Suprapubic skin (tissue), 4 donors: ENCODE data around the gene PTPRN2. TPM values are rescaled to one million over a fixed set of nuclear protein-coding genes. Genes with fewer than 3 reads are reported as not detected.

ENCODE experiments used
- DNase-seq, 2 donors: peaks; one replicate each; pipeline ENCODE4 v3.0.0-alpha.2; 2019; ENCODE audit warnings: low spot score in 2 of 2
- H3K27ac ChIP-seq: fragments of 200-600 bp; sonication (generic); one replicate; pipeline ENCODE4 v1.5.1; 2019
- H3K27me3 ChIP-seq: fragments of 200-600 bp; sonication (generic); one replicate; pipeline ENCODE4 v1.5.1; 2019
- H3K36me3 ChIP-seq: fragments of 200-600 bp; sonication (generic); one replicate; pipeline ENCODE4 v1.5.1; 2019
- H3K4me1 ChIP-seq: fragments of 200-600 bp; sonication (generic); one replicate; pipeline ENCODE4 v1.5.1; 2019
- H3K4me3 ChIP-seq: fragments of 200-600 bp; sonication (generic); one replicate; pipeline ENCODE4 v1.5.1; 2019; ENCODE audit warnings: mild to moderate bottlenecking
- H3K9me3 ChIP-seq: fragments of 200-600 bp; sonication (generic); one replicate; pipeline ENCODE4 v1.5.1; 2019
- EP300 ChIP-seq: sonication (generic); formaldehyde crosslinking; IDR thresholded peaks from one replicate; pipeline ENCODE4 v1.6.1; 2017; ENCODE audit warnings: antibody characterized with exemption
- POLR2A ChIP-seq, 2 donors: fragments of 450-650 bp; IDR thresholded peaks; one replicate each; pipeline ENCODE4 v1.6.1; 2017; ENCODE audit warnings: antibody characterized with exemption in 2 of 2, mild to moderate bottlenecking in 2 of 2, moderate library complexity in 2 of 2
- POLR2AphosphoS5 ChIP-seq, 3 donors: sonication (generic); formaldehyde crosslinking; IDR thresholded peaks; one replicate each; pipeline ENCODE4 v1.6.1; 2017; ENCODE audit warnings: antibody characterized with exemption in 3 of 3
- WGBS: methylation state at CpG from one replicate; pipeline ENCODE4 v1.1.5; 2018; 5-methylcytosine and 5-hydroxymethylcytosine counted together
- total RNA-seq, 4 donors: library from RNA; depleted of rRNA; stranded (reverse); fragments of >200 nt; gene quantifications; one replicate each; pipeline ENCODE4 v1.1.0, GENCODE V29; 2016
- TF ChIP-seq, protein P1 (sequence below), 2 donors: fragments of 200-600 bp in 1 of 2; fragments of 450-650 bp in 1 of 2; sonication (generic) in 1 of 2; IDR thresholded peaks; one replicate each; pipeline ENCODE4 v1.5.1; 2016 to 2019; ENCODE audit warnings: antibody characterized with exemption in 2 of 2, mild to moderate bottlenecking in 1 of 2, moderate library complexity in 1 of 2

PTPRN2 gene
- total RNA-seq, 4 donors from 2014 or later = 0.23 to 1.8 (median 1.3) TPM

DNA sequence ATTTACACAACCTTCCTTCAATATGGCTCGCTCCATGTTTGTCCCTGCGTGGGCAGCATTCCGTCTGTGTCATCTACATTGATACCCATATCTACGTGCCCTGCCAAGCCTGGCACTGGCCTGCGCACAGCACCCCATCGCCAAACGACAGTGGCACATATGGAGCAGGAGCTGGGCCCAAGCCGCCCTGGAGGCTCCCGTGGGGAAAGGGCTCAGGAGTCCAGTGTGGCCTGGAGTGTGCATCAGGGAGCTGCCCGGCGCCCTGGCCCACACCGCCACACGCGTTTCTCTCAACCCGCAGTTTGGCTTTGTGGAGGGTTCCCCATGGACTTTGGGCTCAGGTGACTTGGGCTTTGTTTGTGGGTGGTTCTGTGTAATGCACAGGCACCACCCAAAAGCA lies 273.2 kb downstream of the PTPRN2 start:
- peaks cover 16% of the 10 kb centered on the region for H3K27me3 ChIP-seq
- DNase-seq = no peak
- no peak overlapping the region for H3K4me3 ChIP-seq
- no peaks in the 10 kb centered on the region for H3K9me3 ChIP-seq
- H3K27ac ChIP-seq = no peak overlapping the region
- H3K4me1 ChIP-seq = peaks cover 10% of the 10 kb centered on the region
- no peaks in the 10 kb centered on the region for H3K36me3 ChIP-seq
- TF ChIP-seq, protein P1, sequence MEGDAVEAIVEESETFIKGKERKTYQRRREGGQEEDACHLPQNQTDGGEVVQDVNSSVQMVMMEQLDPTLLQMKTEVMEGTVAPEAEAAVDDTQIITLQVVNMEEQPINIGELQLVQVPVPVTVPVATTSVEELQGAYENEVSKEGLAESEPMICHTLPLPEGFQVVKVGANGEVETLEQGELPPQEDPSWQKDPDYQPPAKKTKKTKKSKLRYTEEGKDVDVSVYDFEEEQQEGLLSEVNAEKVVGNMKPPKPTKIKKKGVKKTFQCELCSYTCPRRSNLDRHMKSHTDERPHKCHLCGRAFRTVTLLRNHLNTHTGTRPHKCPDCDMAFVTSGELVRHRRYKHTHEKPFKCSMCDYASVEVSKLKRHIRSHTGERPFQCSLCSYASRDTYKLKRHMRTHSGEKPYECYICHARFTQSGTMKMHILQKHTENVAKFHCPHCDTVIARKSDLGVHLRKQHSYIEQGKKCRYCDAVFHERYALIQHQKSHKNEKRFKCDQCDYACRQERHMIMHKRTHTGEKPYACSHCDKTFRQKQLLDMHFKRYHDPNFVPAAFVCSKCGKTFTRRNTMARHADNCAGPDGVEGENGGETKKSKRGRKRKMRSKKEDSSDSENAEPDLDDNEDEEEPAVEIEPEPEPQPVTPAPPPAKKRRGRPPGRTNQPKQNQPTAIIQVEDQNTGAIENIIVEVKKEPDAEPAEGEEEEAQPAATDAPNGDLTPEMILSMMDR (IDR thresholded peaks at IDR 0.05) = no peak
- TF ChIP-seq POLR2A (IDR thresholded peaks at IDR 0.05) = no peak
- no peak for TF ChIP-seq EP300
- no peak for TF ChIP-seq POLR2AphosphoS5 (IDR thresholded peaks at IDR 0.05)
- WGBS = 94% methylated on average over 8 of the region's 15 CpGs

DNA sequence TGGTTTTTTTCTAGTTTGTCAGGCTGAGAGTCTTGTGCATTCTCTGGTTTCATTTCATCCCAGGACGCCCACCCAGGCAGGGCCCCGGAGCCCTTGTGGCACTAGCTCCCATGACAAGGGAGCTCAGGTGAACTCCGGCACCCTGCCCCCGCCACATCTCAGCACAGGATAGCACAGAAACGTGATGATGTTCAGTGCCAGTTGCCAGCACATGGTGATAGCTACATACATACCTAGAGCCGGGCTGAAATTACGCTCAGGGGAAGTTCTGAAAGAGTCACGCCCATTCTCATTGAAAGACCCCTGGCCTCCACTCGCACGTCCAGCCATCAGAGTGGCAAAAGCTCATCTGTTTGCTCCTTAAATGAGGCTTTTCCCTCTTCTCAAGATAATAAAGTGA lies 273.7 kb downstream of the PTPRN2 start:
- TF ChIP-seq POLR2AphosphoS5 (IDR thresholded peaks at IDR 0.05) = no peak
- TF ChIP-seq, protein P1 (IDR thresholded peaks at IDR 0.05) = no peak
- no peak for TF ChIP-seq POLR2A (IDR thresholded peaks at IDR 0.05)
- no peak for TF ChIP-seq EP300
- peaks cover 16% of the 10 kb centered on the region for H3K27me3 ChIP-seq
- no peaks in the 10 kb centered on the region for H3K36me3 ChIP-seq
- DNase-seq = no peak
- peaks cover 10% of the 10 kb centered on the region for H3K4me1 ChIP-seq
- H3K9me3 ChIP-seq = no peaks in the 10 kb centered on the region
- no peak overlapping the region for H3K4me3 ChIP-seq
- no peak overlapping the region for H3K27ac ChIP-seq
- WGBS = 82% methylated on average over 10 of the region's 10 CpGs

DNA sequence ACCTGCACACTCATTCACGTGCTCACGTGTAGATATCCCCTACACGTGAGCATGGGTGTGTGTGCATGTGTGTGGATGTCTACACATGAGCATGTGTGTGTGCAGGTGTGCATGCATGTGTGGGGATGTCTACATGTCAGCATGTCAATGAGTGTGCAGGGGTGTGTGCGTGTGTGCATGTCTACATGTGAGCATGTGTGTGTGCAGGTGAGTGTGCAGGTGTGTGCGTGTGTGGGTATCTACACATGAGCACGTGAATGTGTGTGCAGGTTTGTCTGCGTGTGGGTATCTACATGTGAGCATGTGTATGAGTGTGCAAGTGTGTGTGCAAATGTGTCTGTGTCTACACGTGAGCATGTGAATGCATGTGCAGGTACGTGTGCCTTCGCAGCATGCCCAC lies 274.8 kb downstream of the PTPRN2 start:
- H3K9me3 ChIP-seq = peaks cover 4% of the 10 kb centered on the region
- H3K4me1 ChIP-seq = peaks cover 7% of the 10 kb centered on the region
- H3K27me3 ChIP-seq = peaks cover 7% of the 10 kb centered on the region
- no peaks in the 10 kb centered on the region for H3K36me3 ChIP-seq
- TF ChIP-seq POLR2AphosphoS5 (IDR thresholded peaks at IDR 0.05) (no peak), EP300 (no peak), POLR2A (IDR thresholded peaks at IDR 0.05) (no peak)
- TF ChIP-seq, protein P1 (IDR thresholded peaks at IDR 0.05) = no peak
- H3K4me3 ChIP-seq = no peak overlapping the region
- WGBS = 92% methylated on average over 10 of the region's 10 CpGs
- DNase-seq = no peak
- H3K27ac ChIP-seq = no peak overlapping the region

DNA sequence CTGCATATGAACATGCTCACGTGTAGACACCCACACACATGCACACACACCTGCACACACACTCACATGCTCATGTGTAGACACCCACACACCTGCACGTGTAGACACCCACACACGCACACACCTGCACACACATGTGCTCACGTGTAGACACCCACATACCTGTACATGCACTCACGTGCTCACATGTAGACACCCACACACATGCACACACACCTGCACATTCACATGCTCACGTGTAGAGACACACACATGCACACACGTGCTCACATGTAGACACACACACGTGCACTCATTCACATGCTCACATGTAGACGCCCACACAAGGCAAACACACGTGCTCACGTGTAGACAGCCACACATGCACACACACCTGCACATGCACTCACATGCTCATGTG lies 275.8 kb downstream of the PTPRN2 start:
- TF ChIP-seq POLR2AphosphoS5 (IDR thresholded peaks at IDR 0.05) (no peak), POLR2A (IDR thresholded peaks at IDR 0.05) (no peak), EP300 (no peak)
- Histone ChIP-seq H3K27ac (no peak overlapping the region), H3K4me1 (no peaks in the 10 kb centered on the region), H3K9me3 (peaks cover 12% of the 10 kb centered on the region), H3K36me3 (no peaks in the 10 kb centered on the region), H3K27me3 (no peaks in the 10 kb centered on the region), H3K4me3 (no peak overlapping the region)
- no peak for DNase-seq
- 95% methylated on average over 11 of the region's 11 CpGs for WGBS

DNA sequence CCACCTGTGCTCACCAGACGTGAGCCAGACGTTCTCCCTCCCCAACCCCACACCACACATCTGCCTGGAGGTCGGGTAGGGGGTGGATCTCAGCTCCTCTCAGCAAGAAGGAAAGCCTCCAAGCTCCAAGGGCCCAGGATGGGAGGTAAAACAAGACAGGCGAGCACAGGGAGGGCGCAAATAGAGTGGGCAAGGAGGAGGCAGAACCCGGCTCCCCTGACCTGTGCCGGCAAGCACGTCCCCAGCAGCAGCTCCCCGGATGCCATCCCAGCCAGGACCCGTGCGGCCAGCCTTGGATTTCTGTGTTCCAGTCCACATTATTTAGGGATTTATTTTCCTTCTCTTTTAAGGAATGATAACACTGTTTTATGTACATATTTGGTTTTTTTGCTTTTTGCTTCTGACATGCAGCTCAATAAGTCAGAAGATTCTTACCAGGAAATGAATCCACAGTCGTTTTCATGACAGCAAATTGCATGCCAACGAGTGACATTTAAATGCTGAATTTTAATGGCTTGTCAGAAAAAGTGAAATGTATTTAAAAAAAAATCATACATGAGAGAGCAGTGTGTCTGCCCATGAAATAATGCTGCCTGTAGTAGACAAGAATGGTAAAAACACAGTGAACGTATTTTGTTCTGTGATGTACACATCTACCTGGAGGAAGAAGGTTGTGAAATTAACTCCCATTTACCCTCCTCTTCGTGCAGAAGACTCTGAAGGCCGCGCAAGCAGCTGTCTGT lies 276.5 kb downstream of the PTPRN2 start:
- TF ChIP-seq POLR2A (IDR thresholded peaks at IDR 0.05) (no peak), EP300 (no peak), POLR2AphosphoS5 (IDR thresholded peaks at IDR 0.05) (no peak)
- TF ChIP-seq, protein P1 (IDR thresholded peaks at IDR 0.05) = no peak
- DNase-seq = no peak
- WGBS = 79% methylated on average over 17 of the region's 17 CpGs

More for the DNA sequence above, 276.5 kb downstream of the PTPRN2 start:
- H3K36me3 ChIP-seq = no peaks in the 10 kb centered on the region
- peaks cover 15% of the 10 kb centered on the region for H3K9me3 ChIP-seq
- H3K27ac ChIP-seq = no peak overlapping the region
- H3K27me3 ChIP-seq = no peaks in the 10 kb centered on the region
- no peaks in the 10 kb centered on the region for H3K4me1 ChIP-seq
- H3K4me3 ChIP-seq = no peak overlapping the region
